Karpas-422 (cell line): ENCODE results near the gene MFSD2B. TPM values are rescaled to one million over a fixed set of nuclear protein-coding genes. Genes with fewer than 3 reads are reported as not detected.

ENCODE experiments used
- DNase-seq: peaks from one replicate; pipeline ENCODE4 v3.0.0-alpha.2; 2015
- H2AFZ ChIP-seq: fragments of 200-600 bp; sonication (generic); 2 replicates; pipeline ENCODE4 v1.6.1; 2014; ENCODE audit warnings: antibody characterized with exemption, low read length, mixed read lengths
- H3K27ac ChIP-seq: fragments of 200-600 bp; sonication (generic); 2 replicates; pipeline ENCODE4 v1.5.1; 2014; ENCODE audit warnings: mild to moderate bottlenecking, low read length, moderate library complexity
- H3K27me3 ChIP-seq: fragments of 200-600 bp; sonication (generic); 2 replicates; pipeline ENCODE4 v1.6.1; 2014; ENCODE audit warnings: low read length, mixed read lengths
- H3K36me3 ChIP-seq: fragments of 200-600 bp; sonication (generic); 2 replicates; pipeline ENCODE4 v1.6.1; 2014; ENCODE audit warnings: low read length, mixed read lengths; ENCODE audit not compliant: insufficient read depth
- H3K4me1 ChIP-seq: fragments of 200-600 bp; sonication (generic); 2 replicates; pipeline ENCODE4 v1.6.1; 2014; ENCODE audit warnings: mild to moderate bottlenecking, low read length, mixed read lengths
- H3K4me2 ChIP-seq: fragments of 200-600 bp; sonication (generic); 2 replicates; pipeline ENCODE4 v1.6.1; 2014; ENCODE audit warnings: low read length, low read depth, mild to moderate bottlenecking; ENCODE audit not compliant: poor library complexity, severe bottlenecking
- H3K4me3 ChIP-seq: fragments of 200-600 bp; sonication (generic); 2 replicates; pipeline ENCODE4 v1.5.1; 2014; ENCODE audit warnings: mild to moderate bottlenecking, antibody characterized with exemption, low read length, mixed read lengths
- H3K79me2 ChIP-seq: fragments of 200-600 bp; sonication (generic); 2 replicates; pipeline ENCODE4 v1.6.1; 2014; ENCODE audit warnings: mild to moderate bottlenecking, low read length, mixed read lengths
- H3K9ac ChIP-seq: fragments of 200-600 bp; sonication (generic); 2 replicates; pipeline ENCODE4 v1.6.0; 2014; ENCODE audit warnings: low read length
- H3K9me2 ChIP-seq: fragments of 200-600 bp; sonication (generic), shearing (Covaris generic); replicated peaks from 2 replicates; pipeline ENCODE4 v1.6.0; 2014; ENCODE audit warnings: mild to moderate bottlenecking, low read length, moderate library complexity; ENCODE audit not compliant: insufficient read depth
- H3K9me3 ChIP-seq: fragments of 300-700, 200-600 bp; sonication (generic); 2 replicates; pipeline ENCODE4 v1.6.1; 2014; ENCODE audit warnings: low read length, mixed read lengths
- H4K20me1 ChIP-seq: fragments of 200-600 bp; sonication (generic); 2 replicates; pipeline ENCODE4 v1.6.1; 2014; ENCODE audit warnings: mild to moderate bottlenecking, antibody characterized with exemption, low read length, low read depth; ENCODE audit not compliant: insufficient read depth
- total RNA-seq: library from RNA; depleted of rRNA; stranded (reverse); fragments of >200 nt; shearing (Covaris generic); gene quantifications from 2 replicates; pipeline ENCODE4 v1.2.3, GENCODE V29; 2014; ENCODE audit warnings: low replicate concordance

The MFSD2B gene
- total RNA-seq, 1 experiment from 2014 or later = not detected

DNA sequence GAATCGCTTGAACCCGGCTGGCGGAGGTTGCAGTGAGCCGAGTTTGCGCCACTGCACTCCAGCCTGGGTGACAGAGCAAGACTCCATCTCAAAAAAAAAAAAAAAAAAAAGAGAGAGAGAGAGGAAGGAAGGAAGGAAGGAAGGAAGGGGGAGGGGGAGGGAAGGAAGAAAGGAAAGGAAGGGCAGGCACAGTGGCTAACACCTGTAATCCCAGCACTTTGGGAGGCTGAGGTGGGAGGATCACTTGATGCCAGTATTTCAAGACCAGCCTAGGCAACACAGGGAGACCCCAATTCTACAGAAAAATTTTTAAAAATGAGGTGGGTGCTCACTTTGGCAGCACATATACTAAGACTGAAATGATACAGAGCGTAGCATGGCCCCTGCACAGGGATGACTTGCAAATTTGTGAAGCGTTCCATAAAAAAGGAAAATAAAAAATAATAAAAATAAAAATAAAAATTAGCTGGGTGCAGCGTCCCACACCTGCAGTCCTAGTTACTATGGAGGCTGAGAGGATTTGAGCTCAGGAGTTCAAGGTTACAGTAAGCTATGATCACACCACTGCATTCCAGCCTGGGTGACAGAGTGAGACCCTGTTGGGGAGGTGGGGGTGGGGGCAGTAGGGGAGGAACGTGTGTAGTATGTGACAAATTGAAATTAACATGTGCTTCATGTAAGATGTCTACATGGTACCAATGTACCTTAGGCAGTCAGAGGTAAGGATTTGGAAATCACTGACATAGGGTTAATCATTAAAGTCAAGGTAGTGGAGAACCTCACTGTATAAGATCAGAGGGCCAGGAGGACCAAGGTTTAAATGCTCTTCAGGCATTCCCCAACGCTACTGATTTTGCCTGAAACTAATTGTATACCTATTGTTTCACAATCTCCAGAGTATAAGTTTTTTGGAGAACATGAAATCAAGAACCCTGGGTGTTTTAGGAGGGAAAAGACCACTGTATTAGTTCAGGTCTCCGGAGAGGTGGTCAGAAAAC, 35.9 kb downstream of the MFSD2B start:
- no peaks in the 10 kb centered on the region for H3K27me3 ChIP-seq
- no peak for DNase-seq
- no peaks in the 10 kb centered on the region for H3K36me3 ChIP-seq
- H3K4me2 ChIP-seq = peak overlapping the region; percentile 99
- H3K9ac ChIP-seq = peak overlapping the region; percentile 98
- H3K4me1 ChIP-seq = peaks cover 32% of the 10 kb centered on the region
- no peak overlapping the region for H3K27ac ChIP-seq
- H3K9me3 ChIP-seq = no peaks in the 10 kb centered on the region
- H2AFZ ChIP-seq = no peak overlapping the region
- H4K20me1 ChIP-seq = no peaks in the 10 kb centered on the region
- H3K4me3 ChIP-seq = peak overlapping the region; percentile 100
- H3K9me2 ChIP-seq = no peaks in the 10 kb centered on the region
- peaks cover 48% of the 10 kb centered on the region for H3K79me2 ChIP-seq

DNA sequence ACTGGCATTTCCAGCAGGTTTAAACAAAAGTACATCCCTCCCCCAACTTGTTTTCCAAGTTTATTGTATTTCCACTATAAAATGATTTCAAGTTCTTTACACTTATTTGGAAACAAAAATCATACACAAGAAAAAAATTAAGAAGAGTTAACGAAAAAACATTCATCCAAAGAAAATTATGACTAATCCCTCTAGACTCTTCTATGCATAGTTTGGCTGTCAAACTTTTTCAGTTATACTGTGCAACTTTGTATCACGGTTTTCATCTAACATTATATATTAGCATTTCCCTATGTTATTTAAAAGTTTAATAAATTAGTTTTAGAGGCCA, 36.7 kb downstream of the MFSD2B start:
- H2AFZ ChIP-seq = no peak overlapping the region
- H3K27me3 ChIP-seq = no peaks in the 10 kb centered on the region
- peak overlapping the region; percentile 100 for H3K4me3 ChIP-seq
- no peaks in the 10 kb centered on the region for H3K9me2 ChIP-seq
- H4K20me1 ChIP-seq = no peaks in the 10 kb centered on the region
- H3K36me3 ChIP-seq = no peaks in the 10 kb centered on the region
- H3K27ac ChIP-seq = 0 out of 2 replicates have a peak overlapping the region, but pooled peaks have one; percentile 39
- no peaks in the 10 kb centered on the region for H3K9me3 ChIP-seq
- DNase-seq = no peak
- peaks cover 32% of the 10 kb centered on the region for H3K4me1 ChIP-seq
- peak overlapping the region; percentile 99 for H3K4me2 ChIP-seq
- peaks cover 42% of the 10 kb centered on the region for H3K79me2 ChIP-seq
- H3K9ac ChIP-seq = peak overlapping the region; percentile 98

DNA sequence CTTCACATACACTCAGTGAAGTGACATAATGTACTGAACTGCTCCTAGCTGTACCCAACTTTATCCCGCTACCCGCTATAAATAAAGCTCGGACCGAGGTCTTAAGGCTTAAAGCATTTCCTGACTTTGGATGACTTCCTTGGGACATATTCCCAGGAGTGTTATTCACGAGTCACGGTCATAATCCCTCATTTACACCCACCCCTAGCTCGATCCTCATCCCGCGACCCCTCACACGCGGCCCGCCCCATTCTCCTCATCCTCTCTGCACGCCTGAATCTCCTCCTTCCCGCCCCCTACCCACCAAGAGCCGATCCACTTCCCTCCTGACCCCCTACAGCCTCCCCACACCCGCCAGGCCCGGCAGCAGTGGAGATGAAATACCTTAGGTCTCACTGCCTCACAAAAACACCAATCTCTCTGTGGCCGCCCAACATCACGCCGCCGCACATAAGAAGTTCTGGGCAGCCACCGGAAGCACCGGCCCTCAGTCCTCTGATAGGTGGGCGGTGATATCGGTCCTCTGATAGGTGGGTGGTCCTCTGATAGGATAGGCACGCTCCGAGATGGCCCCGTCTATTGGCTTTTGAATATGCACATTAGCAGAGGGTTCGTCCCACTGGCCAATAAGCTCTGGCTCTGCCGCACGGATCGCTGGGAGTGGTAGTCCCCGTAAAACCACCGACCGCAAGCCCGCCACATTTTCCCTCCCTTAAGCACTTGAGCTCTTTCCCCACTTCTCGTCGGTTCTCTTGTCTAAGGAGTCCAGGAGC, 37.2 kb downstream of the MFSD2B start, which contains the start of gene WDCP:
TSS of gene WDCP (minus strand) at position 462 of the 773 bp plus-strand sequence. CDS start 7,897 bp downstream, outside the sequence.
- DNase-seq = peak; percentile 98
- H3K9me2 ChIP-seq = no peaks in the 10 kb centered on the region
- H3K4me3 ChIP-seq = peak within 1 kb of the TSS; percentile 100
- H3K9me3 ChIP-seq = no peaks in the 10 kb centered on the region
- H3K79me2 ChIP-seq = peaks cover 42% of the 10 kb centered on the region
- H3K27ac ChIP-seq = peak within 1 kb of the TSS; percentile 39; the same call in 1 of the 2 replicates
- no peaks in the 10 kb centered on the region for H3K36me3 ChIP-seq
- H3K4me2 ChIP-seq = peak within 1 kb of the TSS; percentile 99
- no peaks in the 10 kb centered on the region for H3K27me3 ChIP-seq
- H3K9ac ChIP-seq = peak within 1 kb of the TSS; percentile 98
- no peaks in the 10 kb centered on the region for H4K20me1 ChIP-seq
- peak within 1 kb of the TSS; percentile 84 for H2AFZ ChIP-seq
- H3K4me1 ChIP-seq = peaks cover 32% of the 10 kb centered on the region

DNA sequence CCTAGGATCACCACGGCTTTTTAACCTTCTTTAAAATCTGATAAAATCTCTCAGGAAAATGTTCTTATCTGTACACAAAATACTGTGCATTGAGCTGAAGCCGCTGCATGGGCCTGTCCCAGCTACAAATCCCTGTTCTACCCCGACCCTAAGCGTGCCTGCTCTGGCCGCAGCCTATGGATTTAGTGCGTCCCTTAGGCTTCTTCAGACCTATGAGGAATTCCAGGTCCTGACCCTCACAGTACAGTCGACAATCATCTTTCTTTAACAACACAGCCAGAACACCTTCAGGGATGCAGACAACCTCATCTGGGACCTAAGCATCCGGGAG, 37.8 kb downstream of the MFSD2B start:
- no peak for DNase-seq
- peak overlapping the region; percentile 99 for H3K4me2 ChIP-seq
- H3K79me2 ChIP-seq = peaks cover 42% of the 10 kb centered on the region
- no peaks in the 10 kb centered on the region for H3K9me3 ChIP-seq
- H3K9me2 ChIP-seq = no peaks in the 10 kb centered on the region
- no peaks in the 10 kb centered on the region for H4K20me1 ChIP-seq
- H3K36me3 ChIP-seq = no peaks in the 10 kb centered on the region
- peaks cover 32% of the 10 kb centered on the region for H3K4me1 ChIP-seq
- peak overlapping the region; percentile 44; the same call in 1 of the 2 replicates for H3K4me3 ChIP-seq
- peak overlapping the region; percentile 43 for H3K9ac ChIP-seq
- no peaks in the 10 kb centered on the region for H3K27me3 ChIP-seq
- H2AFZ ChIP-seq = peak overlapping the region; percentile 66
- H3K27ac ChIP-seq = no peak overlapping the region

DNA sequence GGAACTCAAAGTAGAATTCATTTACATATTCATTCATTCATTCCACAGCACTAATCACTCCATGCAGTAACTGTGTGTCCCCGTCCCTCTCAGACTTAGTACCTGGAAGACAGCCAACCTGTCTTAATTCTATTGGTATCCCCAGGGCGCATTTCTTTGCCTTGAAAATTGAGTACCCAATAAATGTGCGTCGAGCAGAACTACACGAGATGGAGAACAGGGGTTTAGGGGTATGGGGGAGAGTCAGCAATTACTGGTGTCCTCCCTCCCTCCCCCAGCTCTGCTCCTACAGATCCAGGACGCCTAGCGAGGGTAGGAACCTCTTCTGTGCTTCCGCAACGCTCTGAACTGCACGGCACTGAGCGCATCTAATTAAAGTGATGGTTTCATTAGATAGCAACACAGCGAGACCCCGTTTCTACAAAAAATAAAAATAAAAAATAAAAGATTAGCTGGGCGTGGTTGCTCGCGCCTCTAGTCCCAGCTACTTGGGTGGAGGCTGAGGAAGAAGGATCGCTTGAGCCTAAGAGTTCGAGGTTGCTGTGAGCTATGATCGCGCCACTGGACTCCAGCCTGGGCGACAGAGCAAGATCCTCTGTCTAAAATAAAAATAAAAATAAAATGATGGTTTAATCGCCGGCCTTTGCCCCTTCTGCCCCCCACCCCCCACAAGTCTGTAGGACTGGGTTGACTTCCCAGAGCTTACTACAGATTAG, 39.0 kb downstream of the MFSD2B start:
- Histone ChIP-seq H3K27me3 (no peaks in the 10 kb centered on the region), H3K27ac (no peak overlapping the region), H3K9me2 (no peaks in the 10 kb centered on the region), H2AFZ (peak overlapping the region; percentile 25), H3K36me3 (no peaks in the 10 kb centered on the region), H3K9me3 (no peaks in the 10 kb centered on the region), H3K4me1 (peaks cover 32% of the 10 kb centered on the region), H3K79me2 (peaks cover 31% of the 10 kb centered on the region), H3K4me3 (peak overlapping the region; percentile 61), H4K20me1 (no peaks in the 10 kb centered on the region), H3K9ac (peak overlapping the region; percentile 59), H3K4me2 (peak overlapping the region; percentile 99)
- peak; percentile 80 for DNase-seq

DNA sequence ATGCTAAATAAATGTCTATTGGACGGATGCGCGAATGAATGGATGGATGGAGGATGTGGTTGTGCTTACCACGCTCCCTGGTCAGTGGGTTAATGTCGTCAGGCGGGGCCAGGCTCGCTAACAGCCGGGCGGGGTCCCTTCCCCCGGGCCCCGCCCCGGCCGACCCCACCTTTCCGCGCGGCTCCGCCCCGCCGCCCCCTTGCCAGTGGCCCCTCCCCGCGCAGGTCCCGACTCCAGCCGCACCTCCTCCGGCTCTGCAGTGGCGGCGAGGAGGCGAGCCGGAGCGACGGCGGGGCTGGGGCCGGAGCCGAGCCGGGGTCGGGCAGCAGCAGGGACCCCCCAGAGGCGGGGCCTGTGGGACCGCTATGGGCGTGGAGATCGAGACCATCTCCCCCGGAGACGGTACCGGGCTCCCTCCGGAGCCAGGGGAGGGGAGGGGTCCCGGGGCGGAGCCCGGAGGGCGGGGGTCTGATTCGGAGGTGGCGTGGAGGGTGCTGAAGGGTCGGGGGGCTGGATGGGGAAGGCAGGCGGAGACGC, 39.7 kb downstream of the MFSD2B start, which contains the start of gene FKBP1B:
TSS of gene FKBP1B (plus strand) at position 257 of the 537 bp plus-strand sequence. CDS start at position 366, 109 bp downstream.
- Histone ChIP-seq H3K9me2 (no peaks in the 10 kb centered on the region), H3K27me3 (no peaks in the 10 kb centered on the region), H3K36me3 (no peaks in the 10 kb centered on the region), H3K79me2 (peaks cover 25% of the 10 kb centered on the region), H2AFZ (peak within 1 kb of the TSS; percentile 25), H3K4me1 (peaks cover 32% of the 10 kb centered on the region), H3K9ac (peak within 1 kb of the TSS; percentile 59), H3K9me3 (no peaks in the 10 kb centered on the region), H3K4me3 (peak within 1 kb of the TSS; percentile 61), H3K4me2 (peak within 1 kb of the TSS; percentile 99), H3K27ac (no peak within 1 kb of the TSS), H4K20me1 (no peaks in the 10 kb centered on the region)
- peak; percentile 85 for DNase-seq

DNA sequence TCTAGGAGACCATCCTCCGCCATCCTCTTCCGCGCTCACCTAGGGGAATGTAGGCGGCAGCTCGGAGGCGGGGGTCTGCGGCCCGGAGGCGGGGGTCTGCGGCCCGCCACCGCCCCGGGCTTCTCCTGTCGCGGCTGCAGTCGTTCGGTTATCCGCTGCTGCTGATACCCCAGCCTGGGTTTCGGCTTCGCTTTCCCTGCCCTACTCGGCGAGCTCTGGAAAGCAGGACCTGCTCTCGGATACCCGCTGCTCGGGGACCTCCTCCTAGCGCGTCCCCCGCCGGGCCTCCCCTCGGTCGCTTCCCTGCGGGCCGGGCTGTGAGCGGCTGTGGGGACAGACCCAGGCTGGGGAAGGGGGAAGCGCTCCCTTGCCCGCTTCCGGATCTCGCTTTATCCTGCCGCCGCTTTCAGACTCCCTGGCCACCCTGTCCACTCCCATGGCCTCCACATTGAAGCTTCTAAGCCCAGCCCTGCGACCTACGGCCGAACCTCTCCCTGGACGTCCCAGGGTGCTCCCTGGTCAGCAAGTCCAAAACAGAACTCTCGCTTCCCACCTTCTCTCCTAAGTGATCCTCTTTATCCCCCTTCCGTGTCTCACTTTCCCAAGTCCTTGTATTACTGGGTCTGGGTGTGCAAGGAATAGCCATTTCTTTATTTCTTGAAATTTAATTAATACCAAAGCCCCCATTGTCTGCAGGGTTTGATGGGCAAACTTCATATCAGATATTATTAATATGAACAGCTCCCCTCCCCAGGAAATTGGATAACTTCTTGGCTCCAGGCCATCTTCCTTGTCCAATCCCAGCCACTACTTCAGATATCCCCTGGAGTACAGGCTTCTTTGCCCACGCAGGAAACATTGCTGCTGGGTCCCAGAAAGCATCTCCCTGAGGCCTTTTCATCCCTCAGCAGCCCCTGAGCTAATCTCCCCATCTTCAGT, 40.4 kb downstream of the MFSD2B start:
- Histone ChIP-seq H3K4me3 (peak overlapping the region; percentile 61; the same call in 1 of the 2 replicates), H3K9me3 (no peaks in the 10 kb centered on the region), H3K9me2 (no peaks in the 10 kb centered on the region), H4K20me1 (no peaks in the 10 kb centered on the region), H3K4me2 (peak overlapping the region; percentile 99), H3K27me3 (no peaks in the 10 kb centered on the region), H3K36me3 (no peaks in the 10 kb centered on the region), H3K4me1 (peaks cover 32% of the 10 kb centered on the region), H3K9ac (no peak overlapping the region), H3K79me2 (peaks cover 18% of the 10 kb centered on the region), H3K27ac (no peak overlapping the region), H2AFZ (peak overlapping the region; percentile 25; the same call in 1 of the 2 replicates)
- no peak for DNase-seq
